GM12878 (cell line): ENCODE results near the gene KRT81. TPM values are rescaled to one million over a fixed set of nuclear protein-coding genes. Genes with fewer than 3 reads are reported as not detected.

Source experiments
- ATAC-seq: fragments of 200-7000 bp; cut with Tn5 transposase; 3 replicates; pipeline ENCODE4 v1.9.1; 2020; ENCODE audit warnings: mild to moderate bottlenecking, moderate library complexity
- BruUV-seq: library from RNA; stranded (reverse); fragments of 400-500 nt; replicated peaks from 2 replicates; lab custom pipeline; 2021; lab: Mats Ljungman, UMichigan
- CTCF ChIA-PET: fragments of 300-600 bp; sonication (Branson Sonifier 250); formaldehyde crosslinking; extraction: SDS; loops from one replicate; lab custom pipeline; 2021; ENCODE audit warnings: inconsistent platforms; lab: Yijun Ruan, JAX
- POLR2A ChIA-PET: fragments of 350-600 bp; formaldehyde crosslinking; extraction: SDS; loops from one replicate; lab custom pipeline; 2021; ENCODE audit warnings: inconsistent platforms; lab: Charles Lee
- RAD21 ChIA-PET: fragments of 300-600 bp; sonication (Branson Sonifier 250); formaldehyde crosslinking; loops from one replicate; lab custom pipeline; 2023; ENCODE audit warnings: antibody characterized with exemption; ENCODE audit not compliant: unreplicated experiment; lab: Charles Lee
- SMC1A ChIA-PET: fragments of 300-600 bp; sonication (Branson Sonifier 250); formaldehyde crosslinking; loops from one replicate; lab custom pipeline; 2023; ENCODE audit not compliant: unreplicated experiment, uncharacterized antibody; lab: Charles Lee
- DNase-seq: peaks from one replicate; pipeline ENCODE4 v3.0.0-alpha.2; 2011; ENCODE audit warnings: low read depth, low spot score
- FAIRE-seq: peaks from 3 replicates; lab custom pipeline; 2011; peaks lifted over from hg19 to GRCh38; lab: Jason Lieb, UNC
- H2AFZ ChIP-seq: 2 replicates; pipeline ENCODE4 v1.6.0; 2011; ENCODE audit warnings: low read depth, low read length, control low read depth; ENCODE audit not compliant: control insufficient read depth
- H3K27ac ChIP-seq: 2 replicates; pipeline ENCODE4 v1.5.1; 2011; ENCODE audit warnings: control low read depth; ENCODE audit not compliant: control insufficient read depth, insufficient read depth
- H3K27me3 ChIP-seq, 2 experiments: replicated peaks in 1 of 2; 2 replicates each; pipeline versions ENCODE4 v1.6.0 to v1.6.1; 2011; ENCODE audit warnings: low read length in 1 of 2; ENCODE audit not compliant: control insufficient read depth in 2 of 2, insufficient read depth in 2 of 2
- H3K36me3 ChIP-seq, 2 experiments: 2 replicates each; pipeline ENCODE4 v1.5.1; 2011; ENCODE audit warnings: low read length in 1 of 2; ENCODE audit not compliant: control insufficient read depth in 2 of 2, insufficient read depth in 2 of 2
- H3K4me1 ChIP-seq: 2 replicates; pipeline ENCODE4 v1.6.1; 2011; ENCODE audit warnings: mild to moderate bottlenecking, low read length, moderate library complexity, mixed read lengths; ENCODE audit not compliant: control insufficient read depth, insufficient read depth
- H3K4me2 ChIP-seq: 2 replicates; pipeline ENCODE4 v1.6.0; 2011; ENCODE audit warnings: control low read depth; ENCODE audit not compliant: control insufficient read depth, insufficient read depth
- H3K4me3 ChIP-seq: fragments of 200-600 bp; sonication (generic); 2 replicates; pipeline ENCODE4 v1.5.1; 2016
- H3K79me2 ChIP-seq: 2 replicates; pipeline ENCODE4 v1.6.0; 2011; ENCODE audit warnings: low read length; ENCODE audit not compliant: control insufficient read depth, insufficient read depth
- H3K9ac ChIP-seq: 2 replicates; pipeline ENCODE4 v1.8.0; 2011; ENCODE audit warnings: low read length, control low read depth, mixed read lengths; ENCODE audit not compliant: control insufficient read depth, insufficient read depth
- H3K9me3 ChIP-seq: replicated peaks from 3 replicates; pipeline ENCODE4 v1.5.1; 2011; ENCODE audit warnings: mild to moderate bottlenecking, low read length; ENCODE audit not compliant: control insufficient read depth, insufficient read depth
- H4K20me1 ChIP-seq: 2 replicates; pipeline ENCODE4 v1.6.0; 2011; ENCODE audit not compliant: control insufficient read depth, insufficient read depth
- CHD4 ChIP-seq: fragments of 200-600 bp; sonication (generic); IDR thresholded peaks from 2 replicates; pipeline ENCODE4 v1.6.1; 2016; ENCODE audit warnings: mild to moderate bottlenecking
- EGR1 ChIP-seq, 2 experiments: IDR thresholded peaks; 1 replicate in 1 of 2; 2 replicates in 1 of 2; pipeline ENCODE4 v1.6.1; 2011 to 2012; ENCODE audit warnings: low read depth in 2 of 2, low read length in 2 of 2, borderline replicate concordance in 1 of 2, mild to moderate bottlenecking in 1 of 2, moderate library complexity in 1 of 2
- FOXK2 ChIP-seq: fragments of 450-650 bp; IDR thresholded peaks from 2 replicates; pipeline ENCODE4 v1.6.1; 2017; ENCODE audit warnings: mild to moderate bottlenecking, moderate library complexity
- GABPA ChIP-seq: IDR thresholded peaks from 2 replicates; pipeline ENCODE4 v1.6.1; 2014; ENCODE audit warnings: antibody characterized with exemption, low read depth, mild to moderate bottlenecking, inconsistent platforms
- JUND ChIP-seq: IDR thresholded peaks from 2 replicates; pipeline ENCODE4 v1.6.1; 2012; ENCODE audit warnings: low read depth, mild to moderate bottlenecking, low read length, improper control_type of control experiment, moderate library complexity
- LARP7 ChIP-seq: fragments of 450-650 bp; IDR thresholded peaks from 2 replicates; pipeline ENCODE4 v1.6.1; 2017; ENCODE audit warnings: mild to moderate bottlenecking
- MYC ChIP-seq: IDR thresholded peaks from 2 replicates; pipeline ENCODE4 v1.6.1; 2011; ENCODE audit warnings: mild to moderate bottlenecking, low read length, moderate library complexity, inconsistent platforms; ENCODE audit not compliant: insufficient read depth, insufficient replicate concordance, insufficient read length, severe bottlenecking
- NR2C1 ChIP-seq: fragments of 450-650 bp; IDR thresholded peaks from 2 replicates; pipeline ENCODE4 v1.6.1; 2017; ENCODE audit warnings: antibody characterized with exemption, mild to moderate bottlenecking, moderate library complexity
- PAX8 ChIP-seq: fragments of 450-650 bp; IDR thresholded peaks from 2 replicates; pipeline ENCODE4 v1.6.1; 2017; ENCODE audit warnings: mild to moderate bottlenecking, moderate library complexity
- PML ChIP-seq: IDR thresholded peaks from 2 replicates; pipeline ENCODE4 v1.6.1; 2012; ENCODE audit warnings: low read length, inconsistent platforms
- USF2 ChIP-seq: IDR thresholded peaks from 2 replicates; pipeline ENCODE4 v1.6.1; 2011; ENCODE audit warnings: low read depth, low read length, improper control_type of control experiment, borderline replicate concordance
- WGBS: methylation state at CpG from one replicate; pipeline ENCODE4 v1.1.6; 2016; ENCODE audit warnings: low lambda C conversion rate; ENCODE audit not compliant: insufficient replicate concordance, insufficient coverage; ENCODE audit errors: missing lambda C conversion rate; 5-methylcytosine and 5-hydroxymethylcytosine counted together
- in situ Hi-C: fragments of 300-500 bp; cut with MboI; formaldehyde crosslinking; loops from 9 replicates; pipeline ENCODE4 v1.14.3; 2018; ENCODE audit warnings: mixed read lengths
- intact Hi-C: fragments of 100-400 bp; cut with micrococcal nuclease; formaldehyde crosslinking; loops from one replicate; pipeline ENCODE4 v1.14.2; 2022; ENCODE audit not compliant: unreplicated experiment
- polyA plus RNA-seq, 11 experiments: library from polyadenylated mRNA; depleted of rRNA in 4 of 11; unstranded in 6 of 11; stranded (reverse) in 5 of 11; fragments of >200 nt; fragmentation: Nextera tagmentation in 4 of 11; fragmentation: Illumina TruSeq in 1 of 11; extraction: Ambion mirVana in 4 of 11; extraction: Trizol in 1 of 11; gene quantifications; 1 replicate in 1 of 11; 2 replicates in 10 of 11; pipeline versions ENCODE4 v1.2.1 to v1.2.3, GENCODE V29; 2011 to 2016; ENCODE audit warnings: inconsistent platforms in 2 of 11, missing spikeins in 2 of 11, low read depth in 1 of 11
- total RNA-seq, 4 experiments: library from RNA; depleted of rRNA in 3 of 4; stranded (reverse); fragments of >200 nt in 3 of 4; fragmentation: Illumina TruSeq in 1 of 4; extraction: Trizol in 1 of 4; gene quantifications; 2 replicates each; pipeline versions ENCODE4 v1.2.1 to v1.2.3, GENCODE V29; 2013 to 2021
- TF ChIP-seq, protein P1 (sequence below): IDR thresholded peaks from 2 replicates; pipeline ENCODE4 v1.6.1; 2011; ENCODE audit warnings: mild to moderate bottlenecking, low read depth, low read length, moderate library complexity; ENCODE audit not compliant: insufficient replicate concordance

Gene KRT81
- total and polyA plus RNA-seq, 10 of the 15 experiments (the other 5 are each of a cell fraction or from before 2014, with no cell fraction given), result 0.05 to 0.15 TPM; not detected in 8

GRCh38 chr12:52333321-52333720, 42.0 kb upstream of the KRT81 start:
- ChIA-PET CTCF (interaction anchor here (0.6 to 1.6 kb wide), 2 partner anchors 38 to 45 kb away, joined by 3 to 4 read pairs; no protein-coding TSS in a partner anchor), RAD21 (no interaction called here), POLR2A (no interaction called here), SMC1A (no interaction called here)
- intact Hi-C loops (no loop called here), in situ Hi-C loops (no loop called here)
- Histone ChIP-seq H3K27ac (no peak overlapping the region), H4K20me1 (no peaks in the 10 kb centered on the region), H3K27me3 (peaks cover 0 to 2% of the 10 kb centered on the region in 2 experiments; a peak in 2 of 4 replicates), H3K4me2 (no peak overlapping the region), H3K79me2 (no peaks in the 10 kb centered on the region), H3K4me1 (no peaks in the 10 kb centered on the region), H2AFZ (no peak overlapping the region), H3K36me3 (no peaks in the 10 kb centered on the region), H3K9me3 (no peaks in the 10 kb centered on the region; the same call in 2 of the 3 replicates), H3K9ac (no peak overlapping the region), H3K4me3 (no peak overlapping the region)
- TF ChIP-seq EGR1 (IDR thresholded peaks at IDR 0.05; ENCODE audit: borderline replicate concordance in 1 of 2, low read depth in 2 of 2, low read length in 2 of 2), result no peak
- no peak for TF ChIP-seq MYC
- no peak for ATAC-seq
- DNase-seq, result no peak
- WGBS, result 2% methylated on average over 3 of the region's 3 CpGs
- FAIRE-seq, result no peak
- BruUV-seq, result no TSS peak

DNA sequence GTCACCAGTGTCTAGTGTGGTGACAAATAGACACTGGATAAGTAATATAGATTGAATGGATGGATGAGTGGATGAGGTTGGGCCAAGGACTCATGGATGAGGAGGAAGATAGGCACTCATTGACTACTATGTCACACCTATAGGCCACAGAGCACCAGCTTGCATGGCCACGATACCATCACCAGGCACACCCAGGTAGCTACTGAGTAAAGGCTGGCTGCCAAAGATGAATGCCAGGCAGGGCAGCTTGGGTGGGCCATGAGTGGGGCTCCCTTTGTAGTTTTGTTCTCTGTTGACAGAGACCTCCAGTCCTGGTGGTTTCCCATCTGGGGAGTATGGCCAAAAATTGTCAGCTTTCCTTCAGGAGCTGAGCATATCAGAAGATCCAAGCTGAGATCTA, 41.0 kb upstream of the KRT81 start:
- no peak overlapping the region for H3K4me2 ChIP-seq
- no peaks in the 10 kb centered on the region for H3K36me3 ChIP-seq
- BruUV-seq, result no TSS peak
- H3K4me1 ChIP-seq, result peaks cover 5% of the 10 kb centered on the region
- H2AFZ ChIP-seq, result no peak overlapping the region
- WGBS, result 43% methylated on average over 1 of the region's 1 CpG
- H3K4me3 ChIP-seq, result no peak overlapping the region
- no peak for DNase-seq
- no peaks in the 10 kb centered on the region for H4K20me1 ChIP-seq
- ChIA-PET POLR2A (no interaction called here), SMC1A (no interaction called here)
- in situ Hi-C loops, result no loop called here
- H3K79me2 ChIP-seq, result no peaks in the 10 kb centered on the region
- H3K9me3 ChIP-seq, result no peaks in the 10 kb centered on the region; the same call in 2 of the 3 replicates
- no peak overlapping the region for H3K9ac ChIP-seq
- peaks cover 0 to 2% of the 10 kb centered on the region in 2 experiments; a peak in 2 of 4 replicates for H3K27me3 ChIP-seq
- TF ChIP-seq, protein P1, sequence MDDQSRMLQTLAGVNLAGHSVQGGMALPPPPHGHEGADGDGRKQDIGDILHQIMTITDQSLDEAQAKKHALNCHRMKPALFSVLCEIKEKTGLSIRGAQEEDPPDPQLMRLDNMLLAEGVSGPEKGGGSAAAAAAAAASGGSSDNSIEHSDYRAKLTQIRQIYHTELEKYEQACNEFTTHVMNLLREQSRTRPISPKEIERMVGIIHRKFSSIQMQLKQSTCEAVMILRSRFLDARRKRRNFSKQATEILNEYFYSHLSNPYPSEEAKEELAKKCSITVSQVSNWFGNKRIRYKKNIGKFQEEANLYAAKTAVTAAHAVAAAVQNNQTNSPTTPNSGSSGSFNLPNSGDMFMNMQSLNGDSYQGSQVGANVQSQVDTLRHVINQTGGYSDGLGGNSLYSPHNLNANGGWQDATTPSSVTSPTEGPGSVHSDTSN, result no peak
- TF ChIP-seq USF2 (no peak), GABPA (no peak), CHD4 (no peak), NR2C1 (no peak), FOXK2 (no peak), JUND (no peak), PML (no peak), PAX8 (no peak), LARP7 (no peak)
- TF ChIP-seq, all 136 proteins: peak for 0
- ChIA-PET CTCF (interaction anchor here (1.0 to 1.6 kb wide), 2 partner anchors 39 to 548 kb away, joined by 3 to 4 read pairs; no protein-coding TSS in a partner anchor), RAD21 (no interaction called here)
- intact Hi-C loops, result no loop called here
- ATAC-seq (no peak), FAIRE-seq (no peak)
- no peak overlapping the region for H3K27ac ChIP-seq
